ENCODE data around the gene WDR59. TPM values are rescaled to one million over a fixed set of nuclear protein-coding genes. Genes with fewer than 3 reads are reported as not detected.

WDR59 gene
- total and polyA plus RNA-seq, 2 donors (not counting 3 experiments of a cell fraction or from before 2014, with no cell fraction given): 51.1 to 60.0 TPM

DNA sequence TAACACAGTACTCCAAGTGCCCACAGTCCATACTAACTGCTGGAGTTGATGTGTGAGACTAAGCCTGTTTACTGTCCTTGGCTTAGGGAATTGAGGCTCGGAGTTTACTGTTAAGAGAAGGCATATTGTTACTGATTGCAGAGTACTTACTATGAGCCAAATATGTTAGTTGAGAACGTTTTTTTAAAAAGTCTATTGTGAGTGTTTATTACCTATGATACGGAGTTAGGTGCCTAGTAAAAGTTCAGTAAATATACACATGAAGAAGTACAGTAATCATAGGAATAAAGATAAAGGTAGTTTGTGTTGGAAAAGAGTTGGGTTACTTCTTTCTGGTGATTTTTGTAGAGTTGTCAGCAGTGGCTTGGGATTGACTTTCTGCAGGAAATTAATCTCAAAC is 39.3 kb upstream of the WDR59 start:
- Histone ChIP-seq H3K79me2 (ENCODE audit: control insufficient read depth, insufficient read depth, low read length) (peaks cover 57% of the 10 kb centered on the region), H3K4me3 (replicated peaks in 1 of 3; ENCODE audit: insufficient read depth in 1 of 3, low read depth in 1 of 3, low read length in 3 of 3) (no peak overlapping the region), H3K9me3 (replicated peaks; ENCODE audit: control insufficient read depth, insufficient read depth, low read length) (peaks cover 4% of the 10 kb centered on the region), H3K4me2 (ENCODE audit: insufficient read depth, low read length) (no peak overlapping the region), H3K4me1 (ENCODE audit: control insufficient read depth, extremely low read depth, insufficient read depth, low read length) (peaks cover 30% of the 10 kb centered on the region), H3K9ac (replicated peaks; ENCODE audit: extremely low read depth, insufficient read depth, low read length) (no peak overlapping the region), H2AFZ (ENCODE audit: low read depth, low read length) (no peak overlapping the region), H3K9me1 (replicated peaks; ENCODE audit: control insufficient read depth, extremely low read depth, insufficient read depth, low read length) (no peaks in the 10 kb centered on the region), H4K20me1 (replicated peaks; ENCODE audit: control insufficient read depth, extremely low read depth, insufficient read depth, low read length) (no peaks in the 10 kb centered on the region), H3K36me3 (ENCODE audit: control insufficient read depth in 2 of 2, extremely low read depth in 1 of 2, insufficient read depth in 2 of 2, low read length in 2 of 2) (no peaks in the 10 kb centered on the region), H3K27me3 (ENCODE audit: control insufficient read depth in 2 of 2, insufficient read depth in 2 of 2, low read length in 2 of 2) (no peaks in the 10 kb centered on the region), H3K27ac (ENCODE audit: insufficient read depth, low read depth, low read length) (no peak overlapping the region)
- CTCF ChIA-PET: no interaction called here
- dilution Hi-C loops (cut with MboI; ENCODE audit: extremely low pct_ligation_motif_present, low sequenced_read_pairs): no loop called here
- FAIRE-seq (no peak), DNase-seq (ENCODE audit: low read depth, low spot score) (no peak)
- intact Hi-C loops (cut with micrococcal nuclease): no loop called here
- POLR2A ChIA-PET: no interaction called here
- no peak for TF ChIP-seq CTCF (IDR thresholded peaks at IDR 0.05; ENCODE audit: extremely low read depth in 1 of 2, insufficient read depth in 1 of 2, low read depth in 1 of 2, low read length in 2 of 2)
- TF ChIP-seq JUN (IDR thresholded peaks at IDR 0.05; ENCODE audit: borderline replicate concordance, insufficient read depth, insufficient read length, low read depth): no peak
- TF ChIP-seq GATA2 (IDR thresholded peaks at IDR 0.05; ENCODE audit: insufficient read depth, insufficient read length, low read depth, low read length): no peak
- no TSS peak for BruUV-seq (replicated peaks)

DNA sequence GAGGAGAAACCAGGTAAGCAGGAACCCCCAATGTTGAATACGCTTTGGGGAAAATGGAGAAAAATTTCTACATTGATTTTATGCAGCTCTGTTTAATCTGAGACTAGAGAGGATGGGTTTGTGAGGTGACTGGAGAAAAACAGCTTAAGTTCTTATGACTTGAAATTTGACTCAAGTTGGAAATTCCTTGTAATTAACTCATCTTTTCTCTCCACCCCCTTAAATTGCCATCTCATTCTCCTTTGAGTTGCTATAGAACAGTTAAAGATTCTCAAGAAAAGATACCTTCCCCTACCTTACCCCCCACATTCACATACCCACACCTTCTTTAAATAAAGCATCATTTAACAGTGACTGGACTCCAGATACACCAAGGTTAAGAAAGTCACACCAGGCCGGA is 38.1 kb upstream of the WDR59 start:
- dilution Hi-C loops (cut with MboI; ENCODE audit: extremely low pct_ligation_motif_present, low sequenced_read_pairs) (no loop called here), intact Hi-C loops (cut with micrococcal nuclease) (no loop called here)
- peaks cover 60% of the 10 kb centered on the region for H3K79me2 ChIP-seq (ENCODE audit: control insufficient read depth, insufficient read depth, low read length)
- ChIA-PET POLR2A (no interaction called here), CTCF (interaction anchor here (0.7 kb wide), 1 partner anchor 10 kb away, joined by 3 read pairs; no protein-coding TSS in a partner anchor)
- H3K9me3 ChIP-seq (replicated peaks; ENCODE audit: control insufficient read depth, insufficient read depth, low read length): peaks cover 4% of the 10 kb centered on the region
- no peak overlapping the region for H3K9ac ChIP-seq (replicated peaks; ENCODE audit: extremely low read depth, insufficient read depth, low read length)
- no peak overlapping the region for H3K27ac ChIP-seq (ENCODE audit: insufficient read depth, low read depth, low read length)
- no peak for DNase-seq (ENCODE audit: low read depth, low spot score)
- peaks cover 21% of the 10 kb centered on the region for H3K4me1 ChIP-seq (ENCODE audit: control insufficient read depth, extremely low read depth, insufficient read depth, low read length)
- H3K4me3 ChIP-seq (replicated peaks in 1 of 3; ENCODE audit: insufficient read depth in 1 of 3, low read depth in 1 of 3, low read length in 3 of 3): no peak overlapping the region
- H3K4me2 ChIP-seq (ENCODE audit: insufficient read depth, low read length): no peak overlapping the region
- TF ChIP-seq JUN (IDR thresholded peaks at IDR 0.05; ENCODE audit: borderline replicate concordance, insufficient read depth, insufficient read length, low read depth) (no peak), POLR2A (IDR thresholded peaks at IDR 0.05; ENCODE audit: low read depth, low read length) (no peak), MAX (IDR thresholded peaks at IDR 0.05; ENCODE audit: insufficient read depth, insufficient read length) (no peak), GATA2 (IDR thresholded peaks at IDR 0.05; ENCODE audit: insufficient read depth, insufficient read length, low read depth, low read length) (no peak), EZH2 (IDR thresholded peaks at IDR 0.05; ENCODE audit: borderline replicate concordance, low read depth, low read length, severe bottlenecking) (no peak), CTCF (IDR thresholded peaks at IDR 0.05; ENCODE audit: extremely low read depth in 1 of 2, insufficient read depth in 1 of 2, low read depth in 1 of 2, low read length in 2 of 2) (no peak), MYC (IDR thresholded peaks at IDR 0.05; ENCODE audit: low read depth, low read length) (no peak)
- H2AFZ ChIP-seq (ENCODE audit: low read depth, low read length): no peak overlapping the region
- FAIRE-seq: no peak
- no peaks in the 10 kb centered on the region for H3K9me1 ChIP-seq (replicated peaks; ENCODE audit: control insufficient read depth, extremely low read depth, insufficient read depth, low read length)
- H3K36me3 ChIP-seq (ENCODE audit: control insufficient read depth in 2 of 2, extremely low read depth in 1 of 2, insufficient read depth in 2 of 2, low read length in 2 of 2): no peaks in the 10 kb centered on the region
- H4K20me1 ChIP-seq (replicated peaks; ENCODE audit: control insufficient read depth, extremely low read depth, insufficient read depth, low read length): no peaks in the 10 kb centered on the region
- no peaks in the 10 kb centered on the region for H3K27me3 ChIP-seq (ENCODE audit: control insufficient read depth in 2 of 2, insufficient read depth in 2 of 2, low read length in 2 of 2)
- BruUV-seq (replicated peaks): no TSS peak
